Activated CD8-positive, alpha-beta T cell treated with anti-CD3 and anti-CD28 coated beads for 36 hours (primary cell): ENCODE results near the gene TNFSF11. TPM values are rescaled to one million over a fixed set of nuclear protein-coding genes. Genes with fewer than 3 reads are reported as not detected.

ENCODE experiments used
- ATAC-seq: fragments of 200-7000 bp; cut with Tn5 transposase; one replicate; pipeline ENCODE4 v1.10.0; 2021; ENCODE audit warnings: mild to moderate bottlenecking, moderate library complexity
- CTCF ChIA-PET: fragments of 350-600 bp; sonication (Branson Sonifier 250); formaldehyde crosslinking; loops from one replicate; lab custom pipeline; 2021; ENCODE audit warnings: antibody characterized with exemption; lab: Charles Lee
- POLR2A ChIA-PET: fragments of 350-600 bp; sonication (Branson Sonifier 250); formaldehyde crosslinking; loops from one replicate; lab custom pipeline; 2021; ENCODE audit warnings: antibody characterized with exemption; lab: Charles Lee
- DNase-seq: peaks from one replicate; pipeline ENCODE4 v3.0.0-alpha.2; 2020
- H3K27ac Mint-ChIP-seq: one replicate; pipeline ENCODE4 v1.8.0; 2021; ENCODE audit warnings: mild to moderate bottlenecking, mixed read lengths
- H3K27me3 Mint-ChIP-seq: one replicate; pipeline ENCODE4 v1.8.0; 2021; ENCODE audit warnings: mixed read lengths
- H3K36me3 Mint-ChIP-seq: one replicate; pipeline ENCODE4 v1.8.0; 2021; ENCODE audit warnings: low read depth, mixed read lengths
- H3K4me1 Mint-ChIP-seq: one replicate; pipeline ENCODE4 v1.8.0; 2021; ENCODE audit warnings: low read depth, mixed read lengths
- H3K4me3 Mint-ChIP-seq: one replicate; pipeline ENCODE4 v1.8.0; 2021; ENCODE audit warnings: mild to moderate bottlenecking, moderate library complexity, mixed read lengths
- H3K9me3 Mint-ChIP-seq: one replicate; pipeline ENCODE4 v1.8.0; 2021; ENCODE audit warnings: mixed read lengths
- CTCF ChIP-seq: fragments of 200-600 bp; IDR thresholded peaks from one replicate; pipeline ENCODE4 v1.8.0; 2022; ENCODE audit warnings: antibody characterized with exemption, mild to moderate bottlenecking
- intact Hi-C: fragments of 100-400 bp; cut with micrococcal nuclease; formaldehyde crosslinking; loops from one replicate; pipeline ENCODE4 v1.10.0; 2022
- total RNA-seq, 2 experiments: library from RNA; stranded (reverse); gene quantifications; one replicate each; pipeline ENCODE4 v1.2.3, GENCODE V29; 2021

TNFSF11 gene
- total RNA-seq, 2 experiments from 2014 or later = 1.9 TPM

GRCh38 chr13:42574435-42575311 lies 721 bp downstream of the TNFSF11 start:
- Mint-ChIP-seq H3K27ac (peak overlapping the region; percentile 47), H3K4me1 (peaks cover 19% of the 10 kb centered on the region), H3K4me3 (peak overlapping the region; percentile 74), H3K36me3 (no peaks in the 10 kb centered on the region), H3K27me3 (peaks cover 35% of the 10 kb centered on the region), H3K9me3 (peaks cover 4% of the 10 kb centered on the region)
- intact Hi-C loops = loop anchor here (5.0 to 10.0 kb wide), 2 partner anchors 77 to 200 kb away; no protein-coding TSS in a partner anchor
- no peak for TF ChIP-seq CTCF
- peak; percentile 81 for DNase-seq
- ChIA-PET POLR2A (interaction anchor here (1.0 kb wide), 1 partner anchor 179 kb away, joined by 3 read pairs; no protein-coding TSS in a partner anchor), CTCF (no interaction called here)
- peak; percentile 88 for ATAC-seq

GRCh38 chr13:42575938-42576337 lies 2.0 kb downstream of the TNFSF11 start:
- ATAC-seq (no peak), DNase-seq (no peak)
- CTCF ChIA-PET = no interaction called here
- no peak overlapping the region for H3K27ac Mint-ChIP-seq
- POLR2A ChIA-PET = no interaction called here
- no peaks in the 10 kb centered on the region for H3K36me3 Mint-ChIP-seq
- peaks cover 19% of the 10 kb centered on the region for H3K4me1 Mint-ChIP-seq
- H3K4me3 Mint-ChIP-seq = no peak overlapping the region
- intact Hi-C loops = loop anchor here (10.0 kb wide), 1 partner anchor 201 kb away; no protein-coding TSS in a partner anchor
- peaks cover 39% of the 10 kb centered on the region for H3K27me3 Mint-ChIP-seq
- peaks cover 4% of the 10 kb centered on the region for H3K9me3 Mint-ChIP-seq
- TF ChIP-seq CTCF = no peak

GRCh38 chr13:42577538-42577937 lies 3.6 kb downstream of the TNFSF11 start:
- TF ChIP-seq CTCF = no peak
- H3K36me3 Mint-ChIP-seq = no peaks in the 10 kb centered on the region
- H3K27ac Mint-ChIP-seq = no peak overlapping the region
- H3K4me3 Mint-ChIP-seq = no peak overlapping the region
- peaks cover 31% of the 10 kb centered on the region for H3K27me3 Mint-ChIP-seq
- no peak for DNase-seq
- no peaks in the 10 kb centered on the region for H3K9me3 Mint-ChIP-seq
- ChIA-PET POLR2A (no interaction called here), CTCF (no interaction called here)
- peaks cover 19% of the 10 kb centered on the region for H3K4me1 Mint-ChIP-seq
- ATAC-seq = no peak
- intact Hi-C loops = loop anchor here (10.0 kb wide), 1 partner anchor 203 kb away; no protein-coding TSS in a partner anchor

- no peak overlapping the region for H3K4me3 Mint-ChIP-seq
- H3K36me3 Mint-ChIP-seq = no peaks in the 10 kb centered on the region
- peaks cover 24% of the 10 kb centered on the region for H3K27me3 Mint-ChIP-seq
- H3K4me1 Mint-ChIP-seq = peaks cover 6% of the 10 kb centered on the region
- intact Hi-C loops = no loop called here
- POLR2A ChIA-PET = interaction anchor here (0.6 kb wide), 1 partner anchor 1466 kb away, joined by 3 read pairs; no protein-coding TSS in a partner anchor
- H3K9me3 Mint-ChIP-seq = no peaks in the 10 kb centered on the region
- CTCF ChIA-PET = interaction anchor here (1.6 kb wide), 1 partner anchor 14 kb away, joined by 5 read pairs; no protein-coding TSS in a partner anchor
- no peak for DNase-seq
- no peak overlapping the region for H3K27ac Mint-ChIP-seq
- ATAC-seq = no peak
- no peak for TF ChIP-seq CTCF
Measured at GRCh38 chr13:42580644-42581043, 6.7 kb downstream of the TNFSF11 start.

- Mint-ChIP-seq H3K4me3 (no peak overlapping the region), H3K27me3 (peaks cover 20% of the 10 kb centered on the region), H3K9me3 (no peaks in the 10 kb centered on the region), H3K36me3 (no peaks in the 10 kb centered on the region), H3K4me1 (no peaks in the 10 kb centered on the region), H3K27ac (no peak overlapping the region)
- DNase-seq (no peak), ATAC-seq (no peak)
- CTCF ChIA-PET = interaction anchor here (1.6 kb wide), 1 partner anchor 13 kb away, joined by 5 read pairs; no protein-coding TSS in a partner anchor
- intact Hi-C loops = no loop called here
- POLR2A ChIA-PET = interaction anchor here (1.0 kb wide), 1 partner anchor 309 kb away, joined by 3 read pairs; no protein-coding TSS in a partner anchor
- no peak for TF ChIP-seq CTCF
Measured at GRCh38 chr13:42581427-42581826, 7.5 kb downstream of the TNFSF11 start.
